ENCODE results near the gene P2RX7.

DNA sequence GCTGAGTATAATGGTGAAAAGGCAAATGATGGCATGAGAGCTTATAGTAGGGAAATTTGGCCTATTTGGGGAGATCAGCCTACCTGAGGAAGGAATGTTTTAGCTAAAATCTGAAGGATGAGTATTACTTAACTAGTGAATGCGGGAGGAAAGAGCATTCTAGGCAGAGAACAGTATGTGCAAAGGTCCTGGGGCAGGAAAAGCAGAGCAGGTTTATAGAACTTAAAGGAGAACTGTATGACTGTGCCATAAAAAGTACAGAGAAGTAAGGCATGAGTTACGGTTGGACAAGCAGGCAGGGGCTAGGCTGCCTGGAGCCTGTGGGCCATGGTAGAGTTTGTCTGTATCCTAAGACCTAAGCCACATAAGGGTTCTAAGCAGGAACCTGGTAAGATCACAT is 55.6 kb downstream of the P2RX7 start:
- TF ChIP-seq, protein P1, sequence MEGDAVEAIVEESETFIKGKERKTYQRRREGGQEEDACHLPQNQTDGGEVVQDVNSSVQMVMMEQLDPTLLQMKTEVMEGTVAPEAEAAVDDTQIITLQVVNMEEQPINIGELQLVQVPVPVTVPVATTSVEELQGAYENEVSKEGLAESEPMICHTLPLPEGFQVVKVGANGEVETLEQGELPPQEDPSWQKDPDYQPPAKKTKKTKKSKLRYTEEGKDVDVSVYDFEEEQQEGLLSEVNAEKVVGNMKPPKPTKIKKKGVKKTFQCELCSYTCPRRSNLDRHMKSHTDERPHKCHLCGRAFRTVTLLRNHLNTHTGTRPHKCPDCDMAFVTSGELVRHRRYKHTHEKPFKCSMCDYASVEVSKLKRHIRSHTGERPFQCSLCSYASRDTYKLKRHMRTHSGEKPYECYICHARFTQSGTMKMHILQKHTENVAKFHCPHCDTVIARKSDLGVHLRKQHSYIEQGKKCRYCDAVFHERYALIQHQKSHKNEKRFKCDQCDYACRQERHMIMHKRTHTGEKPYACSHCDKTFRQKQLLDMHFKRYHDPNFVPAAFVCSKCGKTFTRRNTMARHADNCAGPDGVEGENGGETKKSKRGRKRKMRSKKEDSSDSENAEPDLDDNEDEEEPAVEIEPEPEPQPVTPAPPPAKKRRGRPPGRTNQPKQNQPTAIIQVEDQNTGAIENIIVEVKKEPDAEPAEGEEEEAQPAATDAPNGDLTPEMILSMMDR (IDR thresholded peaks at IDR 0.05; ENCODE audit: poor library complexity, severe bottlenecking), result no peak
- TF ChIP-seq EP300 (conservative IDR thresholded peaks at IDR 0.05; ENCODE audit: poor library complexity, severe bottlenecking), result no peak
- TF ChIP-seq, protein P2, sequence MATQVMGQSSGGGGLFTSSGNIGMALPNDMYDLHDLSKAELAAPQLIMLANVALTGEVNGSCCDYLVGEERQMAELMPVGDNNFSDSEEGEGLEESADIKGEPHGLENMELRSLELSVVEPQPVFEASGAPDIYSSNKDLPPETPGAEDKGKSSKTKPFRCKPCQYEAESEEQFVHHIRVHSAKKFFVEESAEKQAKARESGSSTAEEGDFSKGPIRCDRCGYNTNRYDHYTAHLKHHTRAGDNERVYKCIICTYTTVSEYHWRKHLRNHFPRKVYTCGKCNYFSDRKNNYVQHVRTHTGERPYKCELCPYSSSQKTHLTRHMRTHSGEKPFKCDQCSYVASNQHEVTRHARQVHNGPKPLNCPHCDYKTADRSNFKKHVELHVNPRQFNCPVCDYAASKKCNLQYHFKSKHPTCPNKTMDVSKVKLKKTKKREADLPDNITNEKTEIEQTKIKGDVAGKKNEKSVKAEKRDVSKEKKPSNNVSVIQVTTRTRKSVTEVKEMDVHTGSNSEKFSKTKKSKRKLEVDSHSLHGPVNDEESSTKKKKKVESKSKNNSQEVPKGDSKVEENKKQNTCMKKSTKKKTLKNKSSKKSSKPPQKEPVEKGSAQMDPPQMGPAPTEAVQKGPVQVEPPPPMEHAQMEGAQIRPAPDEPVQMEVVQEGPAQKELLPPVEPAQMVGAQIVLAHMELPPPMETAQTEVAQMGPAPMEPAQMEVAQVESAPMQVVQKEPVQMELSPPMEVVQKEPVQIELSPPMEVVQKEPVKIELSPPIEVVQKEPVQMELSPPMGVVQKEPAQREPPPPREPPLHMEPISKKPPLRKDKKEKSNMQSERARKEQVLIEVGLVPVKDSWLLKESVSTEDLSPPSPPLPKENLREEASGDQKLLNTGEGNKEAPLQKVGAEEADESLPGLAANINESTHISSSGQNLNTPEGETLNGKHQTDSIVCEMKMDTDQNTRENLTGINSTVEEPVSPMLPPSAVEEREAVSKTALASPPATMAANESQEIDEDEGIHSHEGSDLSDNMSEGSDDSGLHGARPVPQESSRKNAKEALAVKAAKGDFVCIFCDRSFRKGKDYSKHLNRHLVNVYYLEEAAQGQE (IDR thresholded peaks at IDR 0.05; ENCODE audit: borderline replicate concordance), result no peak
- TF ChIP-seq TAF1 (IDR thresholded peaks at IDR 0.05; ENCODE audit: low read depth), result no peak
- TF ChIP-seq SMC3 (conservative IDR thresholded peaks at IDR 0.05; ENCODE audit: poor library complexity), result no peak
- no peak for TF ChIP-seq POLR2AphosphoS5 (IDR thresholded peaks at IDR 0.05)
- no peak for TF ChIP-seq EZH2 (IDR thresholded peaks at IDR 0.05; ENCODE audit: borderline replicate concordance, insufficient read depth, low read length, poor library complexity, severe bottlenecking)
- TF ChIP-seq MXI1 (conservative IDR thresholded peaks at IDR 0.05; ENCODE audit: poor library complexity, severe bottlenecking), result no peak
- no peak for TF ChIP-seq RAD21 (conservative IDR thresholded peaks at IDR 0.05)
